Measurements from ENCODE around the gene GDF3. TPM values are rescaled to one million over a fixed set of nuclear protein-coding genes. Genes with fewer than 3 reads are reported as not detected.

The GDF3 gene
- total RNA-seq, 1 donor from 2014 or later: not detected

DNA sequence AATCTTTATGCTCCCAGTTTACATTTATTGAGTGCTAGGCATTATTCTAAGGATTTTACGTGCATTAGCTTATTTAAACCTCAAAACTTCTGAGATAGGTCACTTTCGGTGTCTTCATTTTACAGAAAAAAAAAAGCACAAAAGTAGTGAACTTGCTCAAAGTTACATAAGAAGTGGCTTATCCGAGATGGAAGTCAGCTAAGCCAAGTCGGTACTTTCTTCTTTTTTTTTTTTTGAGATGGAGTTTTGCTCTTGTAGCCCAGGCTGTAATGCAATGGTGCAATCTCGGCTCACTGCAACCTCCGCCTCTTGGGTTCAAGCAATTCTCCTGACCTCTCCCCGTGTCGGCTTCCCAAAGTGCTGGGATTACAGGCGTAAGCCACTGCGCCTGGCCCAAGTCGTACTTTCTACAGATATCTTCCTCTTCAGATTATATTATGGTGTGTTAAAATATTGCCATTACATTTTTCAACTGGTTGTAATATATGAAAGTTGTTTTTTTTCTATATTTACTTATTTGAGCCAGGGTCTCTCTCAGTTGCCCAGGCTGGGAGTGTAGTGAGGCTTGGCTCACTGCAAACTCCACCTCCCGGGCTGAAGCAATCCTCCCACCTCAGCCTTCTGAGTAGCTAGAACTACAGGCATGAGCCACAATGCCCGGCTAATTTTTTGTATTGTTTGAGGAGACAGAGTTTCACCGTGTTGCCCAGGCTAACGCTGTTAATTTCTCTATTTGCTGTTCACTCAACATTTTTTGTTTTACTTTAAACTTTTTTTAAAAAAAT, 24.6 kb upstream of the GDF3 start:
- Mint-ChIP-seq H3K9me3 (no peaks in the 10 kb centered on the region), H3K36me3 (ENCODE audit: low read depth) (no peaks in the 10 kb centered on the region), H3K4me1 (peaks cover 3% of the 10 kb centered on the region), H3K4me3 (no peak overlapping the region), H3K27me3 (ENCODE audit: low read depth) (no peaks in the 10 kb centered on the region), H3K27ac (ENCODE audit: unreplicated experiment) (no peak overlapping the region)
- no peak for DNase-seq (ENCODE audit: low read depth, low spot score)
- no peak for TF ChIP-seq CTCF (conservative IDR thresholded peaks at IDR 0.05)

DNA sequence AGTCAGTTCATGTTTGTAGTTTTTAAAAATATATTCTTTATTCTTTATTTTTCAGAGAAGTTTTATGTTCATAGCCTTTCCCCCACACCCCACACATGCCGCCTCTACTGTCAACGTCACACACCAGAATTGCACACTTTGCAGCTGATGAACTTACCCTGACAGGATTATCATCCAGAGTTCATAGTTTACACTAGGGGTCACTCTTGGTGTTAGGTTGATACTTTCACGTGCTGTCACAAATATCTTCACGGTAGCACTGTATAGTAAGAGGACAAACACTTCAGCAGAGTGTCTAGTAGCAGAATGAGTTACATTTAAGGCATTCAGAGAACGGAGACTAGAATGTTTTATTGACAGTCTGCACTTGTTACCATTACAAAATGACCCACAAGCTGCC, 20.8 kb upstream of the GDF3 start:
- DNase-seq (ENCODE audit: low read depth, low spot score): no peak
- Mint-ChIP-seq H3K4me1 (peaks cover 3% of the 10 kb centered on the region), H3K4me3 (no peak overlapping the region), H3K27ac (ENCODE audit: unreplicated experiment) (no peak overlapping the region), H3K9me3 (peaks cover 4% of the 10 kb centered on the region), H3K27me3 (ENCODE audit: low read depth) (no peaks in the 10 kb centered on the region), H3K36me3 (ENCODE audit: low read depth) (no peaks in the 10 kb centered on the region)
- TF ChIP-seq CTCF (conservative IDR thresholded peaks at IDR 0.05): no peak

GRCh38 chr12:7712841-7713442, 17.4 kb upstream of the GDF3 start:
- no peak for TF ChIP-seq CTCF (conservative IDR thresholded peaks at IDR 0.05)
- H3K4me3 Mint-ChIP-seq: no peak overlapping the region
- DNase-seq (ENCODE audit: low read depth, low spot score): no peak
- peaks cover 4% of the 10 kb centered on the region for H3K9me3 Mint-ChIP-seq
- no peaks in the 10 kb centered on the region for H3K27me3 Mint-ChIP-seq (ENCODE audit: low read depth)
- H3K36me3 Mint-ChIP-seq (ENCODE audit: low read depth): no peaks in the 10 kb centered on the region
- H3K4me1 Mint-ChIP-seq: peaks cover 3% of the 10 kb centered on the region
- no peak overlapping the region for H3K27ac Mint-ChIP-seq (ENCODE audit: unreplicated experiment)

DNA sequence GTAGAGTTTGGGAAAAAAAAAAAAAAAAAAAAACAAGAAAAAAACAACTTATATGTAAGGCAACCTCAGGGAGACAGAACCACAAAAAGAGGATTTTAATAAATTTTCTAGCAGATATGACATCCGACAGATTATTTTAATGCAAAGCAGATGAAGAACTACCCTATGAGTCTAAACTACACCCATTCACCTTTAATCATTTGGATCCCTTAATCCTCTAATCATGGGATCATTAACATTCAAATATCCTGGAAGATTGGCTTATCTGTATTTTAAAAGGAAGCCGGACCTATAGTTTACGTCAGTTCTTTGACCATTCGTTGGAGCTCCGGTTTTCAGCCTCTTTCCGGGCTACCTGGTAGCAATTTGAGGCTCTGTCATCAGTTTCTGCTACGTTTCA, 15.6 kb upstream of the GDF3 start, which contains the start of gene DPPA3:
DPPA3 (plus strand) TSS at position 301 of the 400 bp plus-strand sequence. CDS start 138 bp downstream, outside the sequence.
- Mint-ChIP-seq H3K9me3 (peaks cover 4% of the 10 kb centered on the region), H3K27ac (ENCODE audit: unreplicated experiment) (no peak within 1 kb of the TSS), H3K4me3 (no peak within 1 kb of the TSS), H3K36me3 (ENCODE audit: low read depth) (no peaks in the 10 kb centered on the region), H3K4me1 (no peaks in the 10 kb centered on the region), H3K27me3 (ENCODE audit: low read depth) (no peaks in the 10 kb centered on the region)
- no peak for DNase-seq (ENCODE audit: low read depth, low spot score)
- TF ChIP-seq CTCF (conservative IDR thresholded peaks at IDR 0.05): no peak

GRCh38 chr12:7709969-7710675, 14.5 kb upstream of the GDF3 start:
- H3K9me3 Mint-ChIP-seq: peaks cover 4% of the 10 kb centered on the region
- H3K27me3 Mint-ChIP-seq (ENCODE audit: low read depth): no peaks in the 10 kb centered on the region
- TF ChIP-seq CTCF (conservative IDR thresholded peaks at IDR 0.05): no peak
- H3K4me1 Mint-ChIP-seq: no peaks in the 10 kb centered on the region
- no peak for DNase-seq (ENCODE audit: low read depth, low spot score)
- no peaks in the 10 kb centered on the region for H3K36me3 Mint-ChIP-seq (ENCODE audit: low read depth)
- H3K4me3 Mint-ChIP-seq: no peak overlapping the region
- no peak overlapping the region for H3K27ac Mint-ChIP-seq (ENCODE audit: unreplicated experiment)
